Measurements from ENCODE around the gene CLSTN2.

CLSTN2 gene

DNA sequence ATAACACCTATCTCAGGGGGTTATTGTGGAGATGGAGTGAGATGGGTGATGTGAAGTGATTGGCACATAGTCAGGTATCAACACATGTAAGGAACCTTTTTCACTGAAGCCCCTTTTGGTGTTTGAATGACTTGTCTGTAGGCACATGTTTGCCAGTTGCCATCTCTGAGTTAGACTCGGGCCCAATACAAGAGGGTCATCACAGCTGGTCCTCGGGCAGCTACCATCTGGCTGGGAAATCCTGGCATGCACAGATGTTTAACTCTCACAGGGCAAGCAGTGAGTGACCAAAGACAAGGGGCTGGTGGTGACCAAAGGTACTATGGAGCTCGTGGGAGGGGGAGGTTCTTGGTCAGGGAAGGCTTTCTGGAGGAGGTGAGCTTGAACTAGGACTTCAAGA is 118.8 kb downstream of the CLSTN2 start:
- no peak for DNase-seq

DNA sequence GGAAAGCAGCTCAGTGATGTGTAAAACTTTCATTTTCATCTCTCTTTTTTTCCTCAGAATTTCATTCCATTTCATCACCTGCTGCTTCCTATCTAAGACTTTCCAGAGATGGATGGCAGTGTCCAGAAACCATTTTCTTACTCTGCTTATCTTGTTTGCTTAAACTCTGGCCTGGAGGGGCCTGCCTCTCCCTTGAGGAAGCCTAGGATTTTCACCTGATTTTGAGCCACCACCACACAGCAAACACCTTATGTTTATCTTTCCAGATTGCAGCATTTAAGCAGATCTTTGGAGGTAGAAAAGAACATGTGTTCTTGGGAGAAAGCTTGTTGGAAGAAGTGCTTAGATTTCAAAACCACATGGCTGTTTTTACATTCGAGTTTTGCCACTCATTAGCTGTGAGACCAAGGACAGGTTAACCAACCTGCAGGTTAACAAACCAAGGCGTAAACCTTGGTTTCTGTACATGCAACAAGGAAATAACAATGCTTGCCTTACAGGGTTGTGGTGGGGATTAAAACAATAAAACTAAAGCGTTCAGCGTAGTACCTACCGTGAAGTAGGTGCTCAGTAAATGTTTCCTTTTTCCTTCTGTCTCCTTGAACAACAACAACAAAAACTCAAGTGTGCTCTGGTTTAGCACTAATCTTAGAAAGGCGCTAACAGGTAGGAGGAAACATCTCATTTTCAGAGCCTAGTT is 120.3 kb downstream of the CLSTN2 start:
- DNase-seq = no peak

DNA sequence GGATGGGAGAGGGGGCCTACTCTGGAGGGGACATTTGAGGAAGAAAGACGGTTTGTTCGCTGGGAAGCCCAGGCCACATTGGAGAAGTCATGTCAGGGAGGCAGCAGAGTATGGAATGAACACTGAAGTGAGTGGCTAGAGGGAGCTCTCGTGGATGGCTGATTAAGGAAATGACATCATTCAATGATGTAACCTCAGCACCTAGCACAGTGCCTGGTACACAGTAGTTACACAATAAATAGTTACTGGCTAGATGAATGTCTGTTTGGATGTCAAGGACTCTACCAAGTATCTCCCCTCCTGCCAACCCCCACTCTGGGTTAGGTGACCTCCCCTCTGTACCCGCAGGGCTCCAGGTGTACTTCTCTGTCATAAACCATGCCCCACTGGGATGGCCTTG is 121.1 kb downstream of the CLSTN2 start:
- no peak for DNase-seq

- no peak for DNase-seq
These were observed 126.2 kb downstream of the CLSTN2 start for GRCh38 chr3:140061211-140061610.

GRCh38 chr3:140062461-140062860 is 127.5 kb downstream of the CLSTN2 start:
- no peak for DNase-seq

DNA sequence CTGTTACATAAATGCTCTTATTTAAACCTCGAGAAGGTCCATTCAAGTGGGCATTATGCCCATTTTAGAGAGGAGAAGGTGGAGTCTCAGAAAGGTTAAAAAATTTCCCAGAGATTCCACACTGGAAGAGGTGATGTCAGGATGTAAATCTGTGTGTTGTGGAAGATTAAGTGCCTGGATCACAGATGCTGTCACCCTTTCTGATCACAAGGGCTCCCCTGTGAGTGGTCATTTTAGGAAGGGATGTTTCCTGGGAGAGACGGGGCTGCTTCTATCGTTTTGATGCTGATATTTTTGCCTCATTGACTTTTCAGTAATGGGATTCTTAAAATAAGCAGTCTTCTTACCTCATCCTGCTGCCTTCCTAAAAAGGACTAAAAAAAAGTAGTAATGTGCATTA is 132.5 kb downstream of the CLSTN2 start:
- no peak for DNase-seq

- DNase-seq = no peak
These were observed 133.6 kb downstream of the CLSTN2 start for GRCh38 chr3:140068494-140069017.

GRCh38 chr3:140073278-140074045 is 138.5 kb downstream of the CLSTN2 start:
- DNase-seq = no peak

- no peak for DNase-seq
These were observed 141.6 kb downstream of the CLSTN2 start for GRCh38 chr3:140076552-140076951.

DNA sequence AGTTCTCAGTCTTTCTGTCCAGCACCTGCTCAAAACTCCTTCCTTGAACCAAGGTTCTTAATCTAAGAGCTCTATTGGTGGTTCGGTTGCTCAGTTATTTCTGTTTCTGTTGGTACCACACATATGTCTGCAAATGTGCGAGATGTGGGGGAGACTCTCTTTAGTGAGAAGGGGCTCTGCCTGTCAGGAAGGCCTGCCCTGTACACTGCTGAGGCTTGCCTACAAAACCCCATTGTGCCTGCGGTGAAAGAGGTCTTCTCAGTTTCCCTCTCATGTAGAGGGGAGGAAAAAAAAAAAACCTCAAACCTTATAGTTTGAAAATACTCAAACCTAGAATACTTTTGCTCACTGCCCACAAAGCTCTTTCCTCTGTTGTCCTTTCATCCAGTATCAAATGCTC is 142.4 kb downstream of the CLSTN2 start:
- no peak for DNase-seq

DNA sequence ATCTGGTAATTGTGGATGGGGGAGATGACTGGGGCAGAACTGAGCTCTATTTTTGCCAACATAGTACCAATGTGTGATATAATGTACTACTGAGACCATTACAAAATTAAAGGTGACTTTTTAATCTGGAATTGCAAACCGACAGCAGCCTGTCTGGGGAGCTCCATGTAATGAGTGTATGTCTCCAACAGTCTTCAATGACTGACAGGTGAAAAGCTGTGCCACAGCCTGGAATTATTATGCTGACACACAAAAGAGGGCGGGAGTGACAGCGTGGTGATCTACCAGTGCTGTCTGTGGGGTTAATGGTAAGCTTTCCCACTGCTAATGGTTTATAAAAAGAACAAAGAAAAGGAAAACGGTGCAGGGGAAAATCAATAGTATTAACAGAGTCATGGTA is 143.4 kb downstream of the CLSTN2 start:
- no peak for DNase-seq

GRCh38 chr3:140078940-140079339 is 144.0 kb downstream of the CLSTN2 start:
- DNase-seq = no peak

DNA sequence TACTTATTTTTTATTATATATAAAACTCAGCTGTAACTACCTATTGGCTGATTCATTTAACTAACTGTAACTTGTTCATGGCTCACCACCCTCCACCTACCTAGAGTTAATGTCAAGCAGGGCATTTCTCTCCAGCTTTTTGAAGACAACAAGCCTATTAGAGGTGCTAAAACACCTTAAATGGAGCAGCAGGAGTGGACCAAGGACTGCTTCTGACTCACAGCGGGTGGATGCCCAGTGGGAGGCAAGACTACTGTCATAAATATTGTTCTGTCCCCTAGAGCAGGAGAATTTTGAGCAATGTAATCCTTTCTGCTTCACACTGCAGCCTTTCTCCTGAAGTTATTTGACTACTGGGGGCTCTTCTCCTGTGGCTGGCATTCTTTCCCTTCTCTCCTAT is 146.9 kb downstream of the CLSTN2 start:
- DNase-seq = no peak

GRCh38 chr3:140085001-140085400 is 150.0 kb downstream of the CLSTN2 start:
- DNase-seq = no peak

GRCh38 chr3:140086642-140087041 is 151.7 kb downstream of the CLSTN2 start:
- DNase-seq = no peak

DNA sequence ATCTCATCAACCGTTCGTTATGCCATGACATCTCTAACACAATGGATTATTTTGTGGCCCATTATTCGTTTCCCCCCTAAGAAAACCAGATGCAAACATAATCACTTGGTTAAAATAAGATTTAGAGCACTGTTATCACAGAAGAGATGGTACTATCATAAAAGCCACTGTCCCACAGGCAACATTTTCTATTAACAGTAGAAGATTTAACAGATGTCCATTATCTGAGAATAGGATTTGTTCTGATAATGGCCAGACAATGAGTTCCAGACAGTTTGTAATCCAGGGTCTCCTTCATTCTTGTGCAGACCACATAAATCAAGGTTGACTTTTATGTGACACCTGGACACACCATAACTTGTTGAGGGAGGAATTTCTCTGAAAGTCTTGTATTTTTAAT is 153.1 kb downstream of the CLSTN2 start:
- DNase-seq = no peak

DNA sequence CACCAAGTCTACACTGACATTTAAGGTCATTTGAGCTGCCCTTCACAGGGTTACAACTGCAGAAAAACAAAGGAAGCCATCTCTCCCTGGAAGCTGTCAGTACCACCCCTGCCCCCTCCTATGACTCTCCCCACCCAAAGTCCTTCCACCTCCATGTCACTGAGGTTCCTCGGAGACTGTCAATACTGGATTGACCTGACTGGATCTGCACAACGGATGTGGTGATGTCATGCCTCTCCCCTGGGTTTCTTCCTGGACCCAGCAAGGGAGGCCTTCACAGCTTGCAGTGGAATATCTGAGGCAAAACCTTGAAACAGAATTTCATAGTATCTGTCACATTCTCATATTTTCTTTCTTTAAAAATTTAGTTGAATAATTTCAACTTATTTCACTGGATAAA is 153.5 kb downstream of the CLSTN2 start:
- DNase-seq = no peak

- no peak for DNase-seq
These were observed 154.6 kb downstream of the CLSTN2 start for GRCh38 chr3:140089403-140090072.

- DNase-seq = no peak
These were observed 156.2 kb downstream of the CLSTN2 start for GRCh38 chr3:140091143-140091542.

- DNase-seq = no peak
These were observed 158.0 kb downstream of the CLSTN2 start for GRCh38 chr3:140092848-140093536.

- no peak for DNase-seq
These were observed 158.8 kb downstream of the CLSTN2 start for GRCh38 chr3:140093742-140094141.

DNA sequence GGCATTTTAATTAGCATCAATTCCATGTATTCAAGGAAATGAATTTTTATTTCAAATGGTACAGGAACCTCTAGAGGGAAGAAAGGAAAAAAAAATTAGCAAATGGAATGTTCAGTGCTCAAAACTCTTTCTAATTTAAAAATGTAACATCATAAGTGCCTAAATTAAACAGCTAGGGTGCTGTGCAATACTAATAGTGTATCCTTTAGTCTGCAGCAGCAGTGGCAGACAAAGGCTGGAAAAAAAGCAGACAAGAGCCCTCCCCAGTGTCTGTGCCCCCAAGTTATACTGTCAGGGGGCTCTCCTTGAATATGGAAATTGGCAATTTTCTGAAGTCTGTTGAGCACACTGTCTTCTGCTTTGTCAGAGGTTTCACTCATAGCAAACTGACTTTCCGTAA is 159.5 kb downstream of the CLSTN2 start:
- no peak for DNase-seq

GRCh38 chr3:140096037-140096436 is 161.1 kb downstream of the CLSTN2 start:
- no peak for DNase-seq
